ENCODE results near the gene DZIP1L. TPM values are rescaled to one million over a fixed set of nuclear protein-coding genes. Genes with fewer than 3 reads are reported as not detected.
"Not testable (repeated sequence)": the region's sequence is repeated elsewhere in the genome, so short reads cannot be mapped to it uniquely, and the experiment has no call there.

DZIP1L gene
- total and polyA plus RNA-seq, 2 experiments from 2014 or later = 10.6 to 19.5 TPM

DNA sequence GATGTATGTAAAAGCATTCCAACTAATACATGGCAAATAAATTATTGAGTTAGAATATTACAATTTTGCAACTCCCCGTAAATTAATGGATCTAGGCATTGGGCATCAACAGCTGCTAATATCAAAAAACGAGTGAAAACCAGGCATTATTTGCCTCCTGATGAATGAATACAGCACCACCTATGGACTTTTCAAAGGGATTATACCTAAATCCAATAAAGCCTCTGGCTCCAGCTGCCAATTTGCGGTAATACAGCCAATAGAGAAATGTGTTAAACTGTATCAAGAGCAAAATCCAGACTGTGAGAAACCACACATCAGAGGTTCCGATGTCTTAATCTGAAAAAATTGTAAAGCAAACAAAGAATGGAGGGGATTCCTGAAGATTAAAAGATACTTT is 33.1 kb upstream of the DZIP1L start:
- H3K4me2 ChIP-seq = no peak overlapping the region
- TF ChIP-seq POLR2AphosphoS5 (IDR thresholded peaks at IDR 0.05; ENCODE audit: low read depth) = no peak
- TF ChIP-seq, protein P1, sequence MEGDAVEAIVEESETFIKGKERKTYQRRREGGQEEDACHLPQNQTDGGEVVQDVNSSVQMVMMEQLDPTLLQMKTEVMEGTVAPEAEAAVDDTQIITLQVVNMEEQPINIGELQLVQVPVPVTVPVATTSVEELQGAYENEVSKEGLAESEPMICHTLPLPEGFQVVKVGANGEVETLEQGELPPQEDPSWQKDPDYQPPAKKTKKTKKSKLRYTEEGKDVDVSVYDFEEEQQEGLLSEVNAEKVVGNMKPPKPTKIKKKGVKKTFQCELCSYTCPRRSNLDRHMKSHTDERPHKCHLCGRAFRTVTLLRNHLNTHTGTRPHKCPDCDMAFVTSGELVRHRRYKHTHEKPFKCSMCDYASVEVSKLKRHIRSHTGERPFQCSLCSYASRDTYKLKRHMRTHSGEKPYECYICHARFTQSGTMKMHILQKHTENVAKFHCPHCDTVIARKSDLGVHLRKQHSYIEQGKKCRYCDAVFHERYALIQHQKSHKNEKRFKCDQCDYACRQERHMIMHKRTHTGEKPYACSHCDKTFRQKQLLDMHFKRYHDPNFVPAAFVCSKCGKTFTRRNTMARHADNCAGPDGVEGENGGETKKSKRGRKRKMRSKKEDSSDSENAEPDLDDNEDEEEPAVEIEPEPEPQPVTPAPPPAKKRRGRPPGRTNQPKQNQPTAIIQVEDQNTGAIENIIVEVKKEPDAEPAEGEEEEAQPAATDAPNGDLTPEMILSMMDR (conservative IDR thresholded peaks at IDR 0.05; ENCODE audit: low read depth in 2 of 2) = peak in 1 of 2 experiments; percentile 27; a peak in 1 of 4 replicates
- no peaks in the 10 kb centered on the region for H3K36me3 ChIP-seq (ENCODE audit: insufficient read depth)
- H3K4me3 ChIP-seq = no peak overlapping the region
- Mint-ChIP-seq H3K4me3 (no peak overlapping the region), H3K9me3 (peaks cover 1% of the 10 kb centered on the region; the same call in 2 of the 3 replicates), H3K27ac (no peak overlapping the region), H3K27me3 (ENCODE audit: insufficient read depth, low read depth, poor library complexity) (no peaks in the 10 kb centered on the region), H3K36me3 (ENCODE audit: low read depth) (no peaks in the 10 kb centered on the region), H3K4me1 (no peaks in the 10 kb centered on the region)
- ATAC-seq (no peak), DNase-seq (ENCODE audit: low spot score) (no peak)
- no peaks in the 10 kb centered on the region for H4K20me1 ChIP-seq (replicated peaks; ENCODE audit: insufficient read depth)
- H3K79me2 ChIP-seq (replicated peaks; ENCODE audit: insufficient read depth) = no peaks in the 10 kb centered on the region
- no peak overlapping the region for H3K27ac ChIP-seq (ENCODE audit: low read depth)
- H3F3A ChIP-seq (replicated peaks; ENCODE audit: low read depth) = no peaks in the 10 kb centered on the region
- H3K27me3 ChIP-seq (ENCODE audit: insufficient read depth) = no peaks in the 10 kb centered on the region
- no peaks in the 10 kb centered on the region for H3K9me2 ChIP-seq (ENCODE audit: insufficient read depth)
- no peaks in the 10 kb centered on the region for H3K4me1 ChIP-seq (ENCODE audit: insufficient read depth)
- no peak overlapping the region for H2AFZ ChIP-seq

DNA sequence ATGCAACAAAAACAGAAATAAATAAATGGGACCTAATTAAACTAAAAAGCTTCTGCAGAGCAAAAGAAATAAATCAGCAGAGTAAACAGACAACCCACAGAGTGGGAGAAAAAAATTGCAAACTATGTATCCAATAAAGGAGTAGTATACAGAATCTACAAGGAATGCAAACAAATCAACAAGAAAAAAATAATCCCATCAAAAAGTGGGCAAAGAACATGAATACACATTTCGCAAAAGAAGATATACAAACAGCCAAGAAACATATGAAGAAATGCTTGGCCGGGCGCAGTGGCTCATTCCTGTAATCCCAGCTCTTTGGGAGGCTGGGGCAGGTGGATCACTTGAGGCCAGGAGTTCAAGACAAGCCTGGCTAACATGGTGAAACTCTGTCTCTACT is 26.8 kb upstream of the DZIP1L start:
- H3K27me3 ChIP-seq (ENCODE audit: insufficient read depth); H3K9me3 Mint-ChIP-seq; H3K79me2 ChIP-seq (replicated peaks; ENCODE audit: insufficient read depth); DNase-seq (ENCODE audit: low spot score); H3F3A ChIP-seq (replicated peaks; ENCODE audit: low read depth); H3K36me3 ChIP-seq (ENCODE audit: insufficient read depth); H3K27me3 Mint-ChIP-seq (ENCODE audit: insufficient read depth, low read depth, poor library complexity); H3K4me3 Mint-ChIP-seq; ATAC-seq; H4K20me1 ChIP-seq (replicated peaks; ENCODE audit: insufficient read depth); H3K36me3 Mint-ChIP-seq (ENCODE audit: low read depth); H3K27ac Mint-ChIP-seq; H3K4me2 ChIP-seq; H3K4me3 ChIP-seq; H3K4me1 Mint-ChIP-seq; H3K27ac ChIP-seq (ENCODE audit: low read depth); H3K4me1 ChIP-seq (ENCODE audit: insufficient read depth): not testable (repeated sequence)
- Histone ChIP-seq H2AFZ (peak overlapping the region; percentile 6; the same call in 1 of the 2 replicates), H3K9me2 (ENCODE audit: insufficient read depth) (peaks cover 16% of the 10 kb centered on the region; the same call in 1 of the 2 replicates)

DNA sequence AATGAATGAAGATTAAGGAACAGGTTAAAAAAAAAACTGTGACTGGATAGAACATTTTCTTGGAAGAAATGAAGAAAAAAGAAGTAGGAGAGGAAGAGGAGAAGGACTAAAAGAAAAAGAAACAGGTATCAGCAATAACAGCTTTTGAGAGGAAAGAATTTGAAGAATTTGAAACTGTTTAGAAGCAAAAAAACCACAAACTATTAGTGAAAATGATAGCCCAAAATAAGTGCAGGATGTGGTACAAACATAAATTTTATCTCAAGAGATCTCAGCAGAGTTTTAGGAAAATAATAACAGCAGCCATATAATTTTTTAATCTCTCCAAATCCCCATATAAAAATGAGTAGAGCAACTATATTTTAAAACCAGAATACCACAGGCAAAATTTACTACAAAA is 25.5 kb upstream of the DZIP1L start:
- H3K27me3 ChIP-seq (ENCODE audit: insufficient read depth) = no peaks in the 10 kb centered on the region
- Mint-ChIP-seq H3K9me3 (no peaks in the 10 kb centered on the region; the same call in 2 of the 3 replicates), H3K4me3 (no peak overlapping the region), H3K27me3 (ENCODE audit: insufficient read depth, low read depth, poor library complexity) (no peaks in the 10 kb centered on the region), H3K36me3 (ENCODE audit: low read depth) (no peaks in the 10 kb centered on the region), H3K27ac (no peak overlapping the region), H3K4me1 (peaks cover 4% of the 10 kb centered on the region; the same call in 2 of the 3 replicates)
- H4K20me1 ChIP-seq (replicated peaks; ENCODE audit: insufficient read depth) = no peaks in the 10 kb centered on the region
- H3K4me2 ChIP-seq = no peak overlapping the region
- no peaks in the 10 kb centered on the region for H3K4me1 ChIP-seq (ENCODE audit: insufficient read depth)
- no peak for DNase-seq (ENCODE audit: low spot score)
- no peaks in the 10 kb centered on the region for H3K79me2 ChIP-seq (replicated peaks; ENCODE audit: insufficient read depth)
- ATAC-seq = no peak
- no peak overlapping the region for H3K4me3 ChIP-seq
- no peak overlapping the region for H3K27ac ChIP-seq (ENCODE audit: low read depth)
- H2AFZ ChIP-seq = peak overlapping the region; percentile 6; the same call in 1 of the 2 replicates
- H3K9me2 ChIP-seq (ENCODE audit: insufficient read depth) = peaks cover 25% of the 10 kb centered on the region
- no peaks in the 10 kb centered on the region for H3K36me3 ChIP-seq (ENCODE audit: insufficient read depth)
- H3F3A ChIP-seq (replicated peaks; ENCODE audit: low read depth) = no peaks in the 10 kb centered on the region
- TF ChIP-seq, protein P2, sequence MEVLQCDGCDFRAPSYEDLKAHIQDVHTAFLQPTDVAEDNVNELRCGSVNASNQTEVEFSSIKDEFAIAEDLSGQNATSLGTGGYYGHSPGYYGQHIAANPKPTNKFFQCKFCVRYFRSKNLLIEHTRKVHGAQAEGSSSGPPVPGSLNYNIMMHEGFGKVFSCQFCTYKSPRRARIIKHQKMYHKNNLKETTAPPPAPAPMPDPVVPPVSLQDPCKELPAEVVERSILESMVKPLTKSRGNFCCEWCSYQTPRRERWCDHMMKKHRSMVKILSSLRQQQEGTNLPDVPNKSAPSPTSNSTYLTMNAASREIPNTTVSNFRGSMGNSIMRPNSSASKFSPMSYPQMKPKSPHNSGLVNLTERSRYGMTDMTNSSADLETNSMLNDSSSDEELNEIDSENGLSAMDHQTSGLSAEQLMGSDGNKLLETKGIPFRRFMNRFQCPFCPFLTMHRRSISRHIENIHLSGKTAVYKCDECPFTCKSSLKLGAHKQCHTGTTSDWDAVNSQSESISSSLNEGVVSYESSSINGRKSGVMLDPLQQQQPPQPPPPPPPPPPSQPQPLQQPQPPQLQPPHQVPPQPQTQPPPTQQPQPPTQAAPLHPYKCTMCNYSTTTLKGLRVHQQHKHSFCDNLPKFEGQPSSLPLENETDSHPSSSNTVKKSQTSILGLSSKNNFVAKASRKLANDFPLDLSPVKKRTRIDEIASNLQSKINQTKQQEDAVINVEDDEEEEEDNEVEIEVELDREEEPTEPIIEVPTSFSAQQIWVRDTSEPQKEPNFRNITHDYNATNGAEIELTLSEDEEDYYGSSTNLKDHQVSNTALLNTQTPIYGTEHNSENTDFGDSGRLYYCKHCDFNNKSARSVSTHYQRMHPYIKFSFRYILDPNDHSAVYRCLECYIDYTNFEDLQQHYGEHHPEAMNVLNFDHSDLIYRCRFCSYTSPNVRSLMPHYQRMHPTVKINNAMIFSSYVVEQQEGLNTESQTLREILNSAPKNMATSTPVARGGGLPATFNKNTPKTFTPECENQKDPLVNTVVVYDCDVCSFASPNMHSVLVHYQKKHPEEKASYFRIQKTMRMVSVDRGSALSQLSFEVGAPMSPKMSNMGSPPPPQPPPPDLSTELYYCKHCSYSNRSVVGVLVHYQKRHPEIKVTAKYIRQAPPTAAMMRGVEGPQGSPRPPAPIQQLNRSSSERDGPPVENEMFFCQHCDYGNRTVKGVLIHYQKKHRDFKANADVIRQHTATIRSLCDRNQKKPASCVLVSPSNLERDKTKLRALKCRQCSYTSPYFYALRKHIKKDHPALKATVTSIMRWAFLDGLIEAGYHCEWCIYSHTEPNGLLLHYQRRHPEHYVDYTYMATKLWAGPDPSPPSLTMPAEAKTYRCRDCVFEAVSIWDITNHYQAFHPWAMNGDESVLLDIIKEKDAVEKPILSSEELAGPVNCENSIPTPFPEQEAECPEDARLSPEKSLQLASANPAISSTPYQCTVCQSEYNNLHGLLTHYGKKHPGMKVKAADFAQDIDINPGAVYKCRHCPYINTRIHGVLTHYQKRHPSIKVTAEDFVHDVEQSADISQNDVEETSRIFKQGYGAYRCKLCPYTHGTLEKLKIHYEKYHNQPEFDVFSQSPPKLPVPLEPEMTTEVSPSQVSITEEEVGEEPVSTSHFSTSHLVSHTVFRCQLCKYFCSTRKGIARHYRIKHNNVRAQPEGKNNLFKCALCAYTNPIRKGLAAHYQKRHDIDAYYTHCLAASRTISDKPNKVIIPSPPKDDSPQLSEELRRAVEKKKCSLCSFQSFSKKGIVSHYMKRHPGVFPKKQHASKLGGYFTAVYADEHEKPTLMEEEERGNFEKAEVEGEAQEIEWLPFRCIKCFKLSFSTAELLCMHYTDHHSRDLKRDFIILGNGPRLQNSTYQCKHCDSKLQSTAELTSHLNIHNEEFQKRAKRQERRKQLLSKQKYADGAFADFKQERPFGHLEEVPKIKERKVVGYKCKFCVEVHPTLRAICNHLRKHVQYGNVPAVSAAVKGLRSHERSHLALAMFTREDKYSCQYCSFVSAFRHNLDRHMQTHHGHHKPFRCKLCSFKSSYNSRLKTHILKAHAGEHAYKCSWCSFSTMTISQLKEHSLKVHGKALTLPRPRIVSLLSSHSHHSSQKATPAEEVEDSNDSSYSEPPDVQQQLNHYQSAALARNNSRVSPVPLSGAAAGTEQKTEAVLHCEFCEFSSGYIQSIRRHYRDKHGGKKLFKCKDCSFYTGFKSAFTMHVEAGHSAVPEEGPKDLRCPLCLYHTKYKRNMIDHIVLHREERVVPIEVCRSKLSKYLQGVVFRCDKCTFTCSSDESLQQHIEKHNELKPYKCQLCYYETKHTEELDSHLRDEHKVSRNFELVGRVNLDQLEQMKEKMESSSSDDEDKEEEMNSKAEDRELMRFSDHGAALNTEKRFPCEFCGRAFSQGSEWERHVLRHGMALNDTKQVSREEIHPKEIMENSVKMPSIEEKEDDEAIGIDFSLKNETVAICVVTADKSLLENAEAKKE (CRISPR knock-in tag; IDR thresholded peaks at IDR 0.05) = no peak
- no peak for TF ChIP-seq CREB1 (CRISPR knock-in tag; IDR thresholded peaks at IDR 0.05; ENCODE audit: low read depth)
- no peak for TF ChIP-seq ZNF331 (CRISPR knock-in tag; IDR thresholded peaks at IDR 0.05; ENCODE audit: low read depth)
- TF ChIP-seq ZNF114 (CRISPR knock-in tag; IDR thresholded peaks at IDR 0.05) = no peak

All from GM23338 (cell line).